Esophagus (tissue), 2 donors: ENCODE data around the gene ACSM6. TPM values are rescaled to one million over a fixed set of nuclear protein-coding genes. Genes with fewer than 3 reads are reported as not detected.

Experiments
- H3K27ac ChIP-seq, 2 donors: one replicate each; pipeline ENCODE4 v1.5.1; 2013; ENCODE audit warnings: low read depth in 2 of 2, mild to moderate bottlenecking in 2 of 2, inconsistent platforms in 1 of 2, low read length in 1 of 2, moderate library complexity in 1 of 2
- H3K27me3 ChIP-seq, 2 donors: one replicate each; pipeline ENCODE4 v1.6.1; 2013; ENCODE audit warnings: low read length in 2 of 2, control low read depth in 1 of 2, mild to moderate bottlenecking in 1 of 2; ENCODE audit not compliant: insufficient read depth in 2 of 2, control insufficient read depth in 1 of 2
- H3K36me3 ChIP-seq, 2 donors: one replicate each; pipeline ENCODE4 v1.6.1; 2013; ENCODE audit warnings: low read length in 1 of 2; ENCODE audit not compliant: control insufficient read depth in 2 of 2, insufficient read depth in 2 of 2
- H3K4me1 ChIP-seq, 2 donors: one replicate each; pipeline ENCODE4 v1.6.1; 2013; ENCODE audit warnings: low read length in 1 of 2; ENCODE audit not compliant: control insufficient read depth in 2 of 2, insufficient read depth in 2 of 2
- H3K4me3 ChIP-seq, 2 donors: one replicate each; pipeline ENCODE4 v1.5.1; 2013; ENCODE audit warnings: low read length in 2 of 2, mild to moderate bottlenecking in 2 of 2, low read depth in 1 of 2, moderate library complexity in 1 of 2
- H3K9me3 ChIP-seq, 2 donors: one replicate each; pipeline ENCODE4 v1.6.1; 2013; ENCODE audit warnings: mild to moderate bottlenecking in 2 of 2, low read depth in 1 of 2, low read length in 1 of 2, moderate library complexity in 1 of 2; ENCODE audit not compliant: control insufficient read depth in 2 of 2, insufficient read depth in 1 of 2
- WGBS, 2 donors: extraction: QIAGEN DNeasy Blood & Tissue Kit; methylation state at CpG; one replicate each; pipeline ENCODE4 v1.1.7; 2013; 5-methylcytosine and 5-hydroxymethylcytosine counted together
- polyA plus RNA-seq, 2 donors: library from polyadenylated mRNA; stranded (reverse); fragments of 200-250 nt; gene quantifications; one replicate each; pipeline ENCODE4 v1.2.3, GENCODE V29; 2013
- donor health status: healthy with polysubstance abuse.
- donor health status: Bipolar disorder and iron deficiency.

The ACSM6 gene
- polyA plus RNA-seq, 2 donors, result not detected

DNA sequence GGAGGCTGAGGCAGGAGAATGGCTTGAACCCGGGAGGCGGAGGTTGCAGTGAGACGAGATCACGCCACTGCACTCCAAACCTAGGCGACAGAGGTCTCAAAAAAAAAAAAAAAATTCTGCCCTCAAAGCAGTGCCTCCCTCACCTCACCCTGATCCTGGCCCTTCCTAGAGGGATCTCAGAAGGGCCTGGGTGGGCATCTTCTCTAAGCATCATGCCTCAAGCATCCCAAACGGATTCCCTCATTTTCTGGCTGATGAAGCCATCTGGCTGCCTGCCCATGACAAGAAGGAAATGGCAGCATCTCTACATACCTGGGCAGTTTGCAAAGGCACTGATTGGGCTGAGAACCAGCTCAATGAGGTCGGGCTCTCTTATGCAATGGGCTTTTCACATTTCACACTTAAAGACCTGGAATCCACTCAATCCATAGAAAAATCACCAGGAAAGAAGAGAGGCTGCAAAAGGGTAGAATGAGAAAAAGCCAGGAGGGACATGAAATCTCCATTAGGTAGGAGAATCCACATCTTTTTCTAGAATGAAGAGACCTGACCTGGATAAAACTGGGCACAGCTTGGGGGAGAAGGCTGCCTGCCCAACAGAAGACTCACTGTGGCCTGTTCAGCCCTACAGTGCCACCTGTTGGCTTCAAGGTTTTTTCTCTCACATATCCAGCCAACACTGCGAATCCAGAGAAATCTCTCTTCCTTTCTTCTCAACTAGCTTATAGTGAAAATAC lies 48.7 kb downstream of the ACSM6 start:
- Histone ChIP-seq H3K4me1 (peaks cover 0 to 4% of the 10 kb centered on the region in 2 donors), H3K4me3 (no peak overlapping the region), H3K27ac (no peak overlapping the region), H3K9me3 (no peaks in the 10 kb centered on the region), H3K36me3 (peaks cover 10 to 29% of the 10 kb centered on the region in 2 donors), H3K27me3 (no peaks in the 10 kb centered on the region)
- WGBS, 2 donors, result 78 to 81% methylated on average over 8 of the region's 8 CpGs

GRCh38 chr10:95243318-95243617 lies 49.2 kb downstream of the ACSM6 start:
- Histone ChIP-seq H3K4me1 (peaks cover 0 to 4% of the 10 kb centered on the region in 2 donors), H3K9me3 (no peaks in the 10 kb centered on the region), H3K36me3 (peaks cover 10 to 24% of the 10 kb centered on the region in 2 donors), H3K27ac (no peak overlapping the region), H3K4me3 (no peak overlapping the region), H3K27me3 (no peaks in the 10 kb centered on the region)
- 48 to 52% methylated on average over 3 of the region's 3 CpGs for WGBS, 2 donors

GRCh38 chr10:95244152-95244551 lies 50.1 kb downstream of the ACSM6 start:
- Histone ChIP-seq H3K4me3 (no peak overlapping the region), H3K27ac (no peak overlapping the region), H3K9me3 (no peaks in the 10 kb centered on the region), H3K4me1 (peaks cover 0 to 11% of the 10 kb centered on the region in 2 donors), H3K36me3 (peaks cover 10 to 28% of the 10 kb centered on the region in 2 donors), H3K27me3 (no peaks in the 10 kb centered on the region)
- 65 to 69% methylated on average over 2 of the region's 2 CpGs for WGBS, 2 donors

DNA sequence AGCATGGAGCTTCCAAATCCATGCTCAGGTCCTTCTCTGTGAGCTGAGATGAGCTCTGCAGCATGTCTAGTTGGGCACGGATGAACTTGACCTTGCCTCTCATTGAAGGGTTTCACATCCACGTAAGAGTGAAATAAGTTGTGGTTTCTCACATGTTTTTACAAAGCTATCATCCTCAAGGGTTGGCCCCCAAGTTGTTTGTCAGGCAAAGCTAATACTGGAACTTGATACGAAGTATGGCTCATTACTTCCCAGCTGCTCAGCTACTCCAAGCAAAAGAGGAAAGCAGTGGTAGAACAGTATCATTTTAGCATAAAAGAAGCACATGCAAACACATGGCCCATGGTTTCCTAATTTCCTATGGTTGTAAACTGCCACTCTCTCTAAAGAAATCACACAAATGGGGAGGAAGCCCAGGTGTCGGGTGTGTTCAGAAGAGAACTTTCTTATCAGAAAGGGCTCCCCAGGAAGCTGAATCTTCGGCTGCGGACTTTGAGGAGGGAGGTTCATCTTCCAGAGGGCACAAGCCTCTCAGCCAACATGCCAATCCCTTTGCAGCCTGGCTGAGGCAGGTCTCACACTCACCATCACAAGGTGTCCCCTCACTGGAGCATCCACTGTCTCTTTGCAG lies 51.5 kb downstream of the ACSM6 start:
- Histone ChIP-seq H3K27me3 (no peaks in the 10 kb centered on the region), H3K36me3 (peaks cover 10 to 31% of the 10 kb centered on the region in 2 donors), H3K4me1 (peaks cover 0 to 11% of the 10 kb centered on the region in 2 donors), H3K9me3 (no peaks in the 10 kb centered on the region), H3K4me3 (no peak overlapping the region), H3K27ac (no peak overlapping the region)
- 74 to 75% methylated on average over 6 of the region's 6 CpGs for WGBS, 2 donors

DNA sequence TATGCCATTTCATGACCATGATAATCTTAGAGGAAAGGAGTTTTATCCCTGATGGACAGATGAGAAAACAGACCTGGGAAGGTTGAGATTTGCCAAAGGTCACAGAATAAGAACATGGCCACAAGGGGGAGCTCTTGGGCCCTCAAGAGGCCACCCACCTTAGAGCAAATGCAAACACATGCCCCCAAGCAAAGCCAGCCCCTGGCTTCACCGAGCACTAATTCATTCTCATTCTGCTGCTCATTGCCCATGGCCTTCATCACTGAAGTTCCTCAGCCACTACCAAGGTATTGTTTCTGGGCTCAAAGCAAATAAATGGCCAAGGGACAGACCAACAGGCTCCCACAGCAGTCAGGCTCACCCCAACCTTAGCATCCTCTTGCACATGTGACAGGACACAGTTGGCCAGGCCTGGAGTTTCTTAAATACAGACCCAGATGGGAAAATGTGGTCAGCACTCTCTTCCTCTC lies 52.6 kb downstream of the ACSM6 start:
- peak overlapping the region; percentile 12 to 13 for H3K27ac ChIP-seq
- 4 to 5% methylated on average over 1 of the region's 1 CpG for WGBS, 2 donors

DNA sequence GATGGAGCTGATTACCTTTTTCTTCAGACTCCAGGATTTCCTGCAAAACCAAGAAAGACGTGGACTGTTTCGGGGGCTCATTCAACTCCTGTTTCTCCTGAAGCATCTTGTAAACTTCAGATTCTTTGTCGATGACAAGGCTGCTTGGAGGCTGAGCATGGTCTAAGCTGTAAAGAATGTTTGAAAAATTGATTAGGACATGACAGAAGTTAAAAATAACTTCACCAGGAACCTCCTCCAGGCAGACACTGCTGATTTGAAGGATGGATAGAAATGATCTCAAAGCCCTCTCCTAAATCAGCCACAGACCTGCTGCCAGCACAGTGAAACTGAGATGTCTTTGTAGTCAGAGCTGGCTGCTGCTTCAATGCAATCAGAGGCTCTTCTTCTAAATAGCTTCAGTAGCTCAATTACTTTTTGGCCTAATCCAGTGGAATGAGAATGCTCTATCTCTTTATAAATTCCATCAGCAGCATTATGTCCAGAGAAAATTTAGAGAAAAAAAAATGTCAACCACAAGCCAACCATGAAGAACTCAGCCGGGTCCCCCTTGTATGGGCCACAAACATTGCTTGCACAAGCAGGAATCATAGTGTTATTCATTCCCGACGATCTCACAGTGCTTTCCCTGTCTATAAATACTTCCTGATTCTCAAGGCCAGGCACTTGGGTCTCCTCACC lies 53.3 kb downstream of the ACSM6 start:
- H3K4me3 ChIP-seq, result no peak overlapping the region
- H3K9me3 ChIP-seq, result no peaks in the 10 kb centered on the region
- H3K27ac ChIP-seq, result peak overlapping the region; percentile 26 to 35
- no peaks in the 10 kb centered on the region for H3K27me3 ChIP-seq
- WGBS, 2 donors, result 38 to 50% methylated on average over 6 of the region's 6 CpGs
- peaks cover 0 to 11% of the 10 kb centered on the region in 2 donors for H3K4me1 ChIP-seq
- peaks cover 0 to 24% of the 10 kb centered on the region in 2 donors for H3K36me3 ChIP-seq

More for the DNA sequence above, 52.6 kb downstream of the ACSM6 start:
- Histone ChIP-seq H3K4me1 (peaks cover 0 to 11% of the 10 kb centered on the region in 2 donors), H3K9me3 (no peaks in the 10 kb centered on the region), H3K36me3 (peaks cover 2 to 26% of the 10 kb centered on the region in 2 donors), H3K4me3 (no peak overlapping the region), H3K27me3 (no peaks in the 10 kb centered on the region)

- no peak overlapping the region for H3K4me3 ChIP-seq
- H3K4me1 ChIP-seq, result peaks cover 0 to 11% of the 10 kb centered on the region in 2 donors
- no peaks in the 10 kb centered on the region for H3K27me3 ChIP-seq
- 74 to 83% methylated on average over 7 of the region's 7 CpGs for WGBS, 2 donors
- peaks cover 0 to 24% of the 10 kb centered on the region in 2 donors for H3K36me3 ChIP-seq
- no peaks in the 10 kb centered on the region for H3K9me3 ChIP-seq
- peak overlapping the region; percentile 26 to 35 for H3K27ac ChIP-seq
These were observed 54.0 kb downstream of the ACSM6 start for GRCh38 chr10:95247881-95248583.

DNA sequence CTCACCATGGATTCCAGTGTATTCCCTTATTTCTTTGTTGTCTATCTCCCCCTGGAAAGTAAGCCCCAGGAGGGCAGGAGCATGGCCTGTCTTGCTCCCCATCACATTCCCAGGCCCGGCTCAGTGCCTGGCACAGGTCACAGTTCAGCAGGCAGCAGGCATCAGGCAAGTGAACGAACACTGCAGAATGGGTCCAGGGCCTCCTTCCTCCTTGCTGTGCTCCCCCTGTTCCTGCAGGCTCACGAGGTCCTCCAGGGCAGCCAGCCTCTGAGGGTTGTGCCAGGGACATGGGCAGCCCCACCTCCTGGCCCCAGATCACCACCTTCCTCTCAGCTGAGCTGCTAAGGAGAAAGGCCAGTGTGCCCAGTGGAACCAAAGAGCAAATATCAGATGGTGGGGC lies 55.0 kb downstream of the ACSM6 start:
- Histone ChIP-seq H3K27ac (no peak overlapping the region), H3K4me3 (no peak overlapping the region), H3K4me1 (peaks cover 0 to 11% of the 10 kb centered on the region in 2 donors), H3K27me3 (no peaks in the 10 kb centered on the region), H3K9me3 (no peaks in the 10 kb centered on the region), H3K36me3 (peaks cover 0 to 24% of the 10 kb centered on the region in 2 donors)
- WGBS, 2 donors, result 59 to 61% methylated on average over 3 of the region's 3 CpGs

- Histone ChIP-seq H3K9me3 (no peaks in the 10 kb centered on the region), H3K36me3 (peaks cover 0 to 22% of the 10 kb centered on the region in 2 donors), H3K27me3 (no peaks in the 10 kb centered on the region), H3K4me3 (no peak overlapping the region), H3K4me1 (peaks cover 0 to 11% of the 10 kb centered on the region in 2 donors), H3K27ac (no peak overlapping the region)
- whole genome bisulfite sequencing, 2 donors, result 64 to 78% methylated on average over 3 of the region's 3 CpGs
These were observed 55.4 kb downstream of the ACSM6 start for GRCh38 chr10:95249467-95249866.
